CD14-positive monocyte (primary cell): ENCODE data around the gene CAMTA1. TPM values are rescaled to one million over a fixed set of nuclear protein-coding genes. Genes with fewer than 3 reads are reported as not detected.

Experiments
- DNase-seq, 3 donors: peaks; one replicate each; pipeline ENCODE4 v3.0.0-alpha.2; 2011 to 2022
- H2AFZ ChIP-seq: 2 replicates; pipeline ENCODE4 v1.6.0; 2012; ENCODE audit warnings: mild to moderate bottlenecking, low read depth, low read length, inconsistent platforms; ENCODE audit not compliant: insufficient read depth, poor library complexity, severe bottlenecking
- H3K27ac ChIP-seq, 2 donors: 1 replicate in 1 of 2; 2 replicates in 1 of 2; pipeline ENCODE4 v1.5.1; 2012 to 2013; ENCODE audit warnings: low read length in 2 of 2, control low read depth in 1 of 2, inconsistent platforms in 1 of 2, low read depth in 1 of 2, mild to moderate bottlenecking in 1 of 2
- H3K27me3 ChIP-seq, 2 donors: one replicate each; pipeline versions ENCODE4 v1.6.0 to v1.6.1; 2011 to 2013; ENCODE audit warnings: low read length in 2 of 2; ENCODE audit not compliant: control insufficient read depth in 2 of 2, insufficient read depth in 2 of 2
- H3K36me3 ChIP-seq, 2 donors: replicated peaks in 1 of 2; 1 replicate in 1 of 2; 2 replicates in 1 of 2; pipeline versions ENCODE4 v1.5.1 to v1.6.1; 2012 to 2013; ENCODE audit warnings: low read length in 2 of 2, control low read depth in 1 of 2, inconsistent platforms in 1 of 2, mild to moderate bottlenecking in 1 of 2; ENCODE audit not compliant: insufficient read depth in 2 of 2, control insufficient read depth in 1 of 2
- H3K4me1 ChIP-seq, 2 donors: 1 replicate in 1 of 2; 2 replicates in 1 of 2; pipeline versions ENCODE4 v1.5.1 to v1.6.1; 2012 to 2013; ENCODE audit warnings: low read length in 2 of 2, control low read depth in 1 of 2, inconsistent platforms in 1 of 2, mild to moderate bottlenecking in 1 of 2, moderate library complexity in 1 of 2; ENCODE audit not compliant: insufficient read depth in 2 of 2, control insufficient read depth in 1 of 2
- H3K4me2 ChIP-seq: replicated peaks from 2 replicates; pipeline ENCODE3; 2012; ENCODE audit warnings: low read length, moderate library complexity, mild to moderate bottlenecking; ENCODE audit not compliant: poor library complexity, severe bottlenecking; ENCODE audit errors: extremely low read depth
- H3K4me3 ChIP-seq, 3 experiments: fragments of 200-600 bp in 1 of 3; sonication (generic) in 1 of 3; replicated peaks in 1 of 3; 1 replicate in 2 of 3; 2 replicates in 1 of 3; pipeline ENCODE4 v1.5.1; 2011 to 2013; ENCODE audit warnings: low read length in 3 of 3, mild to moderate bottlenecking in 3 of 3, control low read depth in 2 of 3, low read depth in 2 of 3, inconsistent platforms in 1 of 3, moderate library complexity in 1 of 3
- H3K79me2 ChIP-seq: 2 replicates; pipeline ENCODE4 v1.6.0; 2012; ENCODE audit warnings: mild to moderate bottlenecking, control low read depth, inconsistent platforms, low read length, moderate library complexity; ENCODE audit not compliant: insufficient read depth
- H3K9ac ChIP-seq: 2 replicates; pipeline ENCODE4 v1.6.0; 2017; ENCODE audit warnings: low read length, mild to moderate bottlenecking; ENCODE audit not compliant: insufficient read depth, poor library complexity, severe bottlenecking
- H3K9me3 ChIP-seq, 2 donors: replicated peaks in 1 of 2; 1 replicate in 1 of 2; 2 replicates in 1 of 2; pipeline versions ENCODE4 v1.5.1 to v1.6.1; 2012 to 2013; ENCODE audit warnings: low read length in 2 of 2, control low read depth in 1 of 2; ENCODE audit not compliant: control insufficient read depth in 1 of 2, insufficient read depth in 1 of 2
- H4K20me1 ChIP-seq: 2 replicates; pipeline ENCODE4 v1.6.0; 2012; ENCODE audit warnings: mild to moderate bottlenecking, low read length, control low read depth, moderate library complexity; ENCODE audit not compliant: insufficient read depth
- H3K27ac Mint-ChIP-seq, 7 donors: one replicate each; pipeline ENCODE4 v1.8.0; 2020; ENCODE audit warnings: mild to moderate bottlenecking in 7 of 7, mixed read lengths in 7 of 7, moderate library complexity in 6 of 7, inconsistent platforms in 2 of 7
- H3K27me3 Mint-ChIP-seq, 3 donors: one replicate each; pipeline ENCODE4 v1.8.0; 2021 to 2022; ENCODE audit warnings: low read depth in 3 of 3, mild to moderate bottlenecking in 3 of 3, mixed read lengths in 3 of 3, moderate library complexity in 3 of 3, inconsistent platforms in 1 of 3
- H3K36me3 Mint-ChIP-seq, 2 donors: one replicate each; pipeline ENCODE4 v1.8.0; 2020; ENCODE audit warnings: mixed read lengths in 2 of 2, inconsistent platforms in 1 of 2, mild to moderate bottlenecking in 1 of 2
- H3K4me1 Mint-ChIP-seq: one replicate; pipeline ENCODE4 v1.8.0; 2020; ENCODE audit warnings: mild to moderate bottlenecking, mixed read lengths
- H3K4me3 Mint-ChIP-seq, 2 donors: one replicate each; pipeline ENCODE4 v1.8.0; 2020; ENCODE audit warnings: mild to moderate bottlenecking in 2 of 2, mixed read lengths in 2 of 2, moderate library complexity in 1 of 2
- H3K9me3 Mint-ChIP-seq, 7 donors: one replicate each; pipeline ENCODE4 v1.8.0; 2020 to 2022; ENCODE audit warnings: mixed read lengths in 7 of 7, mild to moderate bottlenecking in 6 of 7, moderate library complexity in 6 of 7, inconsistent platforms in 2 of 7
- CTCF ChIP-seq: fragments of 200-600 bp; IDR thresholded peaks from one replicate; pipeline ENCODE4 v1.8.0; 2022; ENCODE audit warnings: antibody characterized with exemption, mild to moderate bottlenecking
- whole genome bisulfite sequencing: methylation state at CpG from one replicate; pipeline ENCODE4 v1.1.5; 2013; ENCODE audit warnings: missing lambda C conversion rate; ENCODE audit not compliant: insufficient coverage; 5-methylcytosine and 5-hydroxymethylcytosine counted together
- intact Hi-C, 2 donors: fragments of 100-400 bp; cut with micrococcal nuclease; formaldehyde crosslinking; loops; one replicate each; pipeline versions ENCODE4 v1.15.0 to v1.15.1; 2023
- polyA plus RNA-seq, 3 donors: library from polyadenylated mRNA; depleted of rRNA in 1 of 3; unstranded in 2 of 3; stranded (reverse) in 1 of 3; fragments of 300-500 nt in 2 of 3; fragments of >200 nt in 1 of 3; fragmentation: Illumina TruSeq in 2 of 3; gene quantifications; 1 replicate in 2 of 3; 2 replicates in 1 of 3; pipeline ENCODE4 v1.2.3, GENCODE V29; 2012 to 2021

CAMTA1 gene
- polyA plus RNA-seq, 3 donors = 52.0 to 89.6 (median 78.3) TPM

- no peak for TF ChIP-seq CTCF
- intact Hi-C loops = no loop called here
- WGBS = no CpG with 5 or more reads among the region's 1 CpG
- no peak overlapping the region for H3K4me2 ChIP-seq
- H3K9me3 ChIP-seq = no peaks in the 10 kb centered on the region
- no peaks in the 10 kb centered on the region for H3K27me3 Mint-ChIP-seq
- H3K4me1 Mint-ChIP-seq = peaks cover 19% of the 10 kb centered on the region
- H3K4me3 Mint-ChIP-seq = no peak overlapping the region
- H3K27ac Mint-ChIP-seq = peak overlapping the region in 1 of 7 donors; percentile 15
- H2AFZ ChIP-seq = no peak overlapping the region
- no peak overlapping the region for H3K27ac ChIP-seq
- H3K4me3 ChIP-seq = no peak overlapping the region
- H4K20me1 ChIP-seq = no peaks in the 10 kb centered on the region
- H3K4me1 ChIP-seq = peaks cover 17% of the 10 kb centered on the region in 2 donors
- H3K9ac ChIP-seq = no peak overlapping the region
- no peaks in the 10 kb centered on the region for H3K36me3 Mint-ChIP-seq
- no peaks in the 10 kb centered on the region for H3K27me3 ChIP-seq
- H3K79me2 ChIP-seq = no peaks in the 10 kb centered on the region
- no peaks in the 10 kb centered on the region for H3K9me3 Mint-ChIP-seq
- no peaks in the 10 kb centered on the region for H3K36me3 ChIP-seq
- no peak for DNase-seq
Measured at GRCh38 chr1:7755448-7755847, 970.2 kb downstream of the CAMTA1 start.

- Histone ChIP-seq H3K27me3 (no peaks in the 10 kb centered on the region), H2AFZ (no peak overlapping the region), H3K9me3 (no peaks in the 10 kb centered on the region), H3K4me3 (no peak overlapping the region), H4K20me1 (no peaks in the 10 kb centered on the region), H3K79me2 (no peaks in the 10 kb centered on the region), H3K4me1 (no peaks in the 10 kb centered on the region), H3K9ac (no peak overlapping the region), H3K36me3 (no peaks in the 10 kb centered on the region), H3K4me2 (no peak overlapping the region), H3K27ac (no peak overlapping the region)
- no peak for DNase-seq
- Mint-ChIP-seq H3K27ac (no peak overlapping the region), H3K4me3 (no peak overlapping the region), H3K4me1 (peaks cover 3% of the 10 kb centered on the region), H3K9me3 (no peaks in the 10 kb centered on the region), H3K27me3 (no peaks in the 10 kb centered on the region), H3K36me3 (no peaks in the 10 kb centered on the region)
- WGBS = 96% methylated on average over 5 of the region's 6 CpGs
- intact Hi-C loops = no loop called here
- no peak for TF ChIP-seq CTCF
Measured at GRCh38 chr1:7760245-7760644, 975.0 kb downstream of the CAMTA1 start.
